Activated T-cell treated with anti-CD3 and anti-CD28 coated beads for 48 hours (primary cell): ENCODE results near the gene IL2RG.

Experiments used
- DNase-seq: peaks from one replicate; pipeline ENCODE4 v3.0.0-alpha.2; 2020; ENCODE audit warnings: low read depth

Gene IL2RG

GRCh38 chrX:71068044-71068918, 43.1 kb downstream of the IL2RG start, which contains the start of gene SNX12:
Gene SNX12, minus strand, starts transcription at chrX:71068334. Its CDS starts 28 bp downstream, at chrX:71068306.
- DNase-seq = peak; percentile 82

DNA sequence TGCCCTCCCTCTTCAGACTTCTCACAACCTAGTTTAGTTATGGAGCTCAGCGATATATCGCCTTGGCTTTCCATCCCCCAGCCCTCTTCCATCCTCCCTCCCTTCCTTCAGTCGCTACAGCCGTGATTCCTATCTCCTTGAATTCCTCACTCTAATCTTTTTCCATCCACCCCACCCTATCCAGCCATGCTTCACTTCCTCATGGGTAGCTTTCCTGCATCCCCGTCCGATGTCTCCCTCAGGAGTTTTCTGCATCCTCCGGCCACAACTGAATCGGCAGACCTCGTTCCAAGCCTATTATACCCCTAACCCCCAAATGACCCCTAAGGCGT, 43.7 kb downstream of the IL2RG start:
- no peak for DNase-seq

DNA sequence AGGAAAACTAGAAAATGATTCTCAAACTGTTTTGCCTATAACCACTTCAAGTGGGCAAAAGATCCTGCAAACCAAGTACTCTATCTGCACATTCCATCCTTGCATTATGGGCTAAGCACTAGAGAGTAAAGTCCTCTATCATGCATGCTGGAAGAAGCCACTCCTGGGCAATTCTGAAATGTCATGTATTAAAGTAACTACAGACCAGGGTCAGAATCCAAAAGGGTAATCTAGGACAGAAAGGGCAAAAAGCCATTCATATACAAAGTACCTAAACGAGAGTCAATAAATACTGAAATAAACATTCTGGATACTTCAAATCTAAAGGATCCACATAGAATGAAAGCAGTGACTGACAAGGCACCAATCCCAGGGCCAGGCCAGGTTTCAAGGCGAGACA, 44.3 kb downstream of the IL2RG start:
- no peak for DNase-seq

GRCh38 chrX:71060127-71060526, 51.2 kb downstream of the IL2RG start:
- DNase-seq = no peak

DNA sequence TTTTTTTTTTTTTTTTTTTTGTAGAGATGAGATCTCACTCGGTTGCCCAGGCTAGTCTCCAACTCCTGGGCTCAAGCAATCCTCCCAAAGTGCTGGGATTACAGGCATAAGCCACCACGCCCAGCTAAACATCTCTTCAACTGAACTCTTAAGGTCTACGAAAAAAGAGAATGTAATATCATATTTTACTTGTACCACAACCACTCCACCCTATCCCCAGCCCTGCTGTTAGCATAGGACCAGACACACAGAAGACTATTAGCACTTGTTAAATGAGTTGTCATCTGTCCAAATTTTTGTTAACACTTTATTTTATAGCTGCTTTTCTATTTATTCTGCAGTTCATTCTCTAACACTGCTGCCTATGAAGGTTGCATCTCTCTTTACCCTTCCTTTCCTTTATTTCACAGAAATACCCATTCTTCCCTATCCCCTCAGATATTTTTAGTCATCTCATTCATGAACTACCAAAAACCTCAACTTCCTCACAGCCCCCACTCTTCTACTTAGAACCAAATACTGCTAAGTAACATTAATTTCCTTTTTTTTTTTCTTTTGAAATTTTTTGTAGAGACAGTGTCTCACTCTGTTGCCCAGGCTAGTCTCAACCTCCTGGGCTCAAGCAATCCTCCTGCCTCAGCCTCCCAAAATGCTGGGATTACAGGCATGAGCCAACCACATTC, 53.4 kb downstream of the IL2RG start:
- DNase-seq = no peak
